GM18526 (cell line): Measurements from ENCODE around the gene COL16A1.

ENCODE experiments used
- POLR2A ChIP-seq: IDR thresholded peaks from 3 replicates; pipeline ENCODE4 v1.6.1; 2011; ENCODE audit not compliant: insufficient read length; ENCODE audit errors: extremely low read depth

Gene COL16A1

GRCh38 chr1:31646259-31646960, 57.4 kb downstream of the COL16A1 start:
- no peak for TF ChIP-seq POLR2A

GRCh38 chr1:31645274-31645568, 58.6 kb downstream of the COL16A1 start:
- TF ChIP-seq POLR2A = no peak

GRCh38 chr1:31644560-31645273, 59.1 kb downstream of the COL16A1 start, which contains the start of gene PEF1:
Gene PEF1, minus strand, starts transcription at chr1:31644876. Its CDS starts 12 bp downstream, at chr1:31644864.
- TF ChIP-seq POLR2A = peak; percentile 58

- no peak for TF ChIP-seq POLR2A
Measured at GRCh38 chr1:31643976-31644559, 59.7 kb downstream of the COL16A1 start.

GRCh38 chr1:31642897-31643296, 60.9 kb downstream of the COL16A1 start:
- no peak for TF ChIP-seq POLR2A

- TF ChIP-seq POLR2A = no peak
Measured at GRCh38 chr1:31642366-31642765, 61.5 kb downstream of the COL16A1 start.

- no peak for TF ChIP-seq POLR2A
Measured at GRCh38 chr1:31640964-31641363, 62.9 kb downstream of the COL16A1 start.

- no peak for TF ChIP-seq POLR2A
Measured at GRCh38 chr1:31640179-31640578, 63.6 kb downstream of the COL16A1 start.

GRCh38 chr1:31639543-31639942, 64.3 kb downstream of the COL16A1 start:
- TF ChIP-seq POLR2A = no peak

GRCh38 chr1:31637915-31638673, 65.7 kb downstream of the COL16A1 start:
- no peak for TF ChIP-seq POLR2A

GRCh38 chr1:31633117-31633516, 70.7 kb downstream of the COL16A1 start:
- TF ChIP-seq POLR2A = no peak

- no peak for TF ChIP-seq POLR2A
Measured at GRCh38 chr1:31632649-31633048, 71.2 kb downstream of the COL16A1 start.

GRCh38 chr1:31628931-31629556, 74.8 kb downstream of the COL16A1 start:
- no peak for TF ChIP-seq POLR2A

GRCh38 chr1:31627930-31628559, 75.8 kb downstream of the COL16A1 start:
- no peak for TF ChIP-seq POLR2A
